Activated T-helper 1 cell treated with anti-CD3 and anti-CD28 coated beads, Interleukin-2, amount 50 U/mL, for 16 hours (primary cell): ENCODE measurements around the gene COL9A3.

ENCODE experiments used
- DNase-seq, 2 donors: peaks; one replicate each; pipeline ENCODE4 v3.0.0-alpha.2; 2020; ENCODE audit warnings: low read depth in 1 of 2, low spot score in 1 of 2

COL9A3 gene

DNA sequence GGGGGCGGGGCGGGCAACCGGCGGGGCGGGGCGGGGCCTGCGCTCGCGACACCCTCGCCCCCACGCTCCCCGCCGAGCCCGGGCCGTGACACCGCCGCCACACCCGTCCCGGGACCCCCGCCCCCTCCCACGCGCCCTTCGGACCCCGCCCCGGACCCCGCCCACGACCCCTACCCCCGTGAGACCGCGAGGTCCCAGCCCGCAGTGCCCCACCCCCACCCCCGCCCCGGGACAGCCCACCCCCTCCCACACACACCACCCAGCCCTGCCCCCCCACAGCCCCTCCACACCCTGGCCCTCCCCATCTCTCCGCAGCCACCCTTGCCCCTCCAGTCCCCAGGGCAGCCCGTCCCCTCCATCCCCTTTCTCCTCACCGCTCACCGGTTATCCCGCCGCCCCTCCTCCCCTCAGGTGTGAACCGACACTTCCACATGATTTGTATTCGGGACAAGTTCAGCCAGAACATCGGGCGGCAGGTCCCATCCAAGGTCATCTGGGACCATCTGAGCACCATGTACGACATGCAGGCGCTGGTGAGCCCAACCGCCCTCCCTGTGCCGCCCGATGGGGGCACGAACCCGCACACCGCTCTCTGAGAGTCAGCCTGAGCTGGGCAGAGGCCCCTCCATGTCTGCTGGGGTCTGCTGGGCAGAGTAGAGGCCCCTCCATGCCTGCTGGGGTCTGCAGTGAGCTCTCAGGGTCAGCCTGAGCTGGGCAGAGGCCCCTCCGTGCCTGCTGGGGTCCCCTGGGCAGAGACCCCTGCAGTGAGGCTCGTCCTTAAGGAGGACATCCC lies 20.0 kb upstream of the COL9A3 start:
- DNase-seq = no peak

DNA sequence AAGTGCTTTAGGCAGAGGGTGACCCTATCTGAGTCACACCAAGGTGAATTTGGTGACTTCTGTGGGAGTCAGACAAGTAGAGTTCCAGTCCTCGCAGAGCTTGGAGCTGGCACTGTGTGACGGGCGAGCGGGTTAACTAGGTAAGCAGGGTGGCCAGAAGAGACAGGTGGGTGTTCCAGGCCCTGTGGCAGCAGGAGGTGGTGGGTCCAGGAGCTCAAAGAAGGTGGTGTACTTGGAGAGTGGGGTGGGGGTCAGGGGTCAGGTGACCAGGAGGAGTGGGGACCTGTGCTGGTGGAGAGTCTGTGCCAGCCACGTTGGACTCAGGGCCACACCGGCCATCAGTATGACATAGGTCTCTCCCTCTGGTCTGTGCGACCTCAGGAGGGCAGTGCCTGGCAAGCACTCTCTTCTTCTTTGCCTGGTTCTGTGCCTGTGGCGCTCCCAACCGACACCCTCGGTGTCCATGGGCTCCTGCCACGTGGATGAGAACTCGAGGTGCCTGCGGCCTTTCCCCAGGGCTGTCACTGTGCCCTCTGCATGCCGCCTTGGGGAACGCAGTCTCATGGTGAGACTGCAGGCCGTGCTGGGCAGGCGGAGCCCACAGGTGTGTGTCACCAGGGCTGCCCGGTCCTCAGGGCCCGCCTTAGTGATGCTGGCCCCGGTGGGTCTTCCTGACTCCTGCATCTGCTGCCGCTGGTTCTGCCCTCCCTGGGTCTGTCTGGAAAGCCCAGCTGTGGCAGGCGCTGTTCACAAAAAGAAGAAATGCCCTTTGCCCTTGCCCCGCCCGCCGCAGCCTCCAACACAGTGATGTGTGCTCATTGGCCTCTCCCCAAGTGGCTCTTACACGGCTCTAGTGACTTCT lies 18.9 kb upstream of the COL9A3 start:
- DNase-seq = no peak

DNA sequence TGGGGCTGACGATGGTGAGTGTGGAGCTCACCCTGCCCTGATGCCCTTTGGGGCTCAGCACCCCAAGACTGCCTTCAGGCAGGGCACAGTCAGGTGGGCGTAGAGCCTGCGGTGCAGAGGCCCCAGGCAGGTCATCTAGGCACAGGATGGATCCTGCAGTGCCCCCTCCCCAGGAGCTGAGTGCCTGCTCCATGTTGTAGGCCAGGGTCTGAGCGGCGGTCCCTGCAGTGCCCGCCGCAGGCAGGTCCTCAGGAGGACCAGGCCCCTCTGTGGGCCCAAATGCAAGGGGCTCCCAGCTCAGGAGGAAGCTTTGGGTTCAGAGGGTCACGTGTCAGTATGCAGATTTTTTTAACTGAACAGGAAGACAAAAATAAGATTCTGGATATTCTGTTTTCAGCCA lies 17.8 kb upstream of the COL9A3 start:
- DNase-seq = no peak

DNA sequence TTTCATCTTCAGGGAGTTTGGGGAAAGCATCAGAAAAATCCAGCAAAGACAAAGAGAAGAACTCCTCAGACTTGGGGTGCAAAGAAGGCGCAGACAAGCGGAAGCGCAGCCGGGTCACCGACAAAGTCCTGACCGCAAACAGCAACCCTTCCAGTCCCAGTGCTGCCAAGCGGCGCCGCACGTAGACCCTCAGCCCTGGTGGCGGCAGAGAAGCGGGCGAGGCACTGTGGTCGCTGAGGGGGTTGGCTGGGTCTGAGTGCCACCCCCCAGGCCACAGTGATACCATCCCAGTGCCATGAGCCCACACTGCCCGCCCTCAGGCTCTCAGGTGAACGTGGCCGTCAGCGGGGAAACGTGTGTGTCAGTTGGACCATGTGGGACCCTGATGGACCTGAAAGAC lies 17.4 kb upstream of the COL9A3 start:
- no peak for DNase-seq

DNA sequence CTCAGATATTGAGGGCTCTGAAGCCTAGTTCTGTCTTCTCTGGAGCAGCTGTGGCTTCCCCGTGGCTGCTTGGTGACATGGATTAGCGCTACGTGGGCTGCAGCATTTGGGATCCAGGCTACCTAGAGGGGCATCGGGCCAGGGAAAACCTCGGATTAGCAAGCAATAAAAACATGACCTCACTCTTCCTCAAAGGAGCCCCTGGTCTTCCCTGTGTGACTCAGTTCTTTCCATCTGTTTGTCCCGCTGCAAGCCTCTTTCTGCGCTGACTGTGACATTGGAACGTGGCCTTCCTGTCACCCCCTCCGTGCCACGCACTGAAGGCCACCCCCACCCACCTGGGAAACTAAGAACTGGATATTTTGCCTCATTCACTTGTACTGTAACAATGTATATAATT lies 17.0 kb upstream of the COL9A3 start:
- DNase-seq = no peak

DNA sequence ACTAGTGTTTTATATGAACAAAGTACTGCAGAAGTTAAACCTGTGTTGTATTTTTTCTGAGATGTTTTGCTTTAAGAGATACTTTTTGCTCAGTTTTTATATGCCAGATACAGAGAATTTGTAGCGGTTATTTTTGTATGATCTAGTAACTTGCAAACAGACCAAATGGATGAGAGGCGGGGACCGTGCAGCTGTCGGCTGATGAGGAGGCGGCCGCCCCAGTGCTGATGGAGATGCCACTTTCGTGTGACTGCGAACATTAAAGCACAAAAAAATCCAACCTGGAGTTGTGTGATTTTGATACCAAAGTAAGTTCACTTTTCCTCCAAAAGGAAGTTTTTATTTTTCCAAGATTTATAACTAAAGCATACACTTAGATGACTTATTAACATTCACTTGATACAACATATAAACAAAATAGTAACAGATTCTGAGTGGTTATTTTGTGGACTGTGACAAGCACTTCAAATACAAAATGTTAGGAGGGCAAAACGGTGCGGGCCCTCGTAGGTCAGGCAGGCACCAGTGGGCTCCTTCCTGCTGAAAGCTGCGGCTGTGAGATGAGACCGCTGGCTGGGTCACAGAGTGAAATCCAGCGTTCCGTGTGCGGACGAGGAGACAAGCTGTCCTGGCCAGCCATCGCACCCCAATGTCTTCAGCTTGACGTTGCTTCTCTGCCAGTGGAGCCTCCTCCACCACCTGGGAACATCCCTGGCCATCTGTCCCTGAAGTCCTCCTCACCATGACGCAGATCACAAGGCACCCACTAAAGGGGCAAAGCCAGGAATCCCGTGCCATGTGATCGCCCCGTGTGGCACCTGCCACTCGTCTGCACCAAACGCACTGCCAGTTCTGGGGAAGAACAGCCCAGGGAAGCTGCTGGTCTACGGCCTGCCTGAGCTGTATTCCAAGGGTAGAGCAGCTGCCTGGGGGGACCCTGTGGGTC lies 16.3 kb upstream of the COL9A3 start:
- DNase-seq = no peak

DNA sequence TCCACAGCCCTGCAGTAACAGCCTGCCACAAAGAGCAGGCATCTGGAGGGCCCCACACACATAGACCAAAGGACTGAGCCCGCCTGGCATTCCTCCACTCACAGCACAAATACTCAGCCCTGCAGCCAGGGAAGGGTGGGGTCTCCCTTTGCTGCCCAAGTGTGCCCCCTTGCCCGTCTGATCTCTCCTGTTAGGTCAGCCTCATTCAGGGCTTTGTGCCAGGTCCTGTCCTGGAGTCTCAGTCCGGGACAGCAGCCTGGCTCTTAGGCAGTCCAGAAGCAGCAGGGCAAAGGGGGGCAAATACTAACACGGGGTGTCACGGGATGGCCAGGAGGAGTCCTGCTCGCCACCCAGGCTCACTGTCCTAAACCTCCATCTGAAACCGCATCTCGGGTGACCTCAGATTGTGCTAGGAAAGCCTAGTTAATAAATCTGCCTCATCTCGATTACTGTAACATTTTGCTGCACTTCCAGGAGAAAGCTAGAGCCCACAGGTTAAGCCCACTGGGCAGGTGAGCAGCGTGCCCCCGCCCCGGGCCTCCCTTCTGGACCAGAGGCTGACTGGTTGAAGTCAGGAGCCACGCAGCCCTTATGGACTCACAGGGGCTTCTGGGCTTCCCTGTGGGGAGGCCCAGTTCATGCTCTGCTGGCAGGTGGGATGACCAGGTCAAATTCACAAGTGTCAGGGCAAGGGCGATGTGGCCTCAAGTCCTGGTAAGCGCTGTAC lies 15.4 kb upstream of the COL9A3 start:
- DNase-seq = no peak

DNA sequence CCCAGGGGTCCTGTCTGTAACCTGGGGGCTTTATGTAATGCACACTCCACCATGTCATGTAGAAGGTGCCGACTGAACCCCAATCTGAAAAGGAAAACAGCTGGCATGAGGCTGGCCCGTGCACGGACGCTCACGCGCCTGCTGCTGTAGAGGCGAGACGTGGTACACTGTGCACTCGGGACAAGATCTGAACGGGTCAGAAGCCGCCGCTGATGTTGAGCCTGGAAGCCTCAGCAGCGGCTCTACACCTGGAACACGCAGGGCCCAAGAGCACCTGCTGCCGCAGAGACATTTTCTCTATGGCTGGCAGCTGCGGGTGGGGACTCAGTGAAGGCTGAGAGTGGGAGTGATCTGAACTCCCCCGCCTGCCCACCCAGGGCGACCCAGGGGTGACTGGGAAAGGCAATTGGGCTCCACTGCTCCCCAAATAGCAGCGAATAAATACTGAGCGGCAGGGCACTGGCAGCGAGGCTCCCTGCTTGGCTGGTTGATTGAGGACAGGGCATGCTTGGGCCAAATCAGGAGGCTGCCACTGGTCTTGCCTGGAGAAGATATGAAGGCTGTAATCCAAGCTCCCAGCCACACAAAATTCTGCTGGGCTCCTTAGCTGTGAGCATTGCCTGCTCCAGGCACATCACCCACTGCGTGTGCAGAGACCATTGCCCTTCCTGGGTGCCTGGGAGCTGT lies 14.7 kb upstream of the COL9A3 start:
- DNase-seq = no peak

DNA sequence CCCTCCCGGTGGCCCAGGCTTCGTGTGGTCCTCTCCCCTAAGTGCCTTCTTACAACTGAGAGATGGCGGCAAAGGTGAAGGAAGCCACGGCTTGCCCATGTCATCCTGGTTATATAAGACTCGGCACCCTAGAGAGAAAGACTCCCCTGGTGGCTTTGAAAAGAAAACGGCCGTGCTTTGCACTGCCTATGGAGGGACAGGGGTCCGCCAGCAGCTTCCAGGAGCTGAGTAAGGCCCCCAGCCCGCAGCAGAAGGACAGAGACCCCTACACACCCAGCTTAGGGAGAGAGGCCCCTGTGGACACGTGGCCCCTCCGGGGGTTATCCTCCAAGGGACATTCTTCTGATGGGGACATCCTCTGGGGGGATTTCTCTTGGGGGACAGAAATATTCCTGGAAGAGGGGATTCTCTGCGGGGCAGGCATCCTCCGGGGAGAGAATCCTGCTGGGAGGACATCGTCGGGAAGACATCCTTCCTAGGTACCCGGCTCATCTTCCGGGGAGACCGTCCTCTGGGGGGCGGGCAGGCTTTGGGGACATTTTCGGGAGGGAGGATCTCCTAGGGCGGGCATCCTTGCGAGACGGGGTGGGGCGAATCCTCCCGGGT lies 12.7 kb upstream of the COL9A3 start:
- DNase-seq = no peak

DNA sequence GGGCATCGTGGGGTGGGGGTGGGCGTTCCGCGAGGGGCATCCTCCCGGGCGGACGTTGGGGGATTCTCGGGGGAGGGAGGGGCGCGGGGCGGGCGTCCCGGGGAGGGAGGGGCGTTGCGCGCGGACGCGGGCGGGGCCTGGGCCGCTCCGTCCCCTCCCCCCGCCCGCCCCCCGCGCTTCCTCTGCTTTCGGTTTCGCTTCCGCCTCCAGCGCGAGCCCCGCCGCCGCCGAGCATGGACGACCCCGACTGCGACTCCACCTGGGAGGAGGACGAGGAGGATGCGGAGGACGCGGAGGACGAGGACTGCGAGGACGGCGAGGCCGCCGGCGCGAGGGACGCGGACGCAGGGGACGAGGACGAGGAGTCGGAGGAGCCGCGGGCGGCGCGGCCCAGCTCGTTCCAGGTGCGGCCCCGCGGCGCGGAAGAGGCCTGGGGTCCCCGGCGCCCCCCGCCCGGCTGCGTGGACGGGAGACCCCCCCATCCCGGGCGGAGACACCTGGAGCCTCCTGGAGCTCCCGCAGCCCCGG lies 12.2 kb upstream of the COL9A3 start, which contains the start of gene OGFR:
Gene OGFR (plus strand): TSS at position 209 of the 528 bp plus-strand sequence. CDS start 25 bp downstream, at position 234.
- peak; percentile 42 to 58 for DNase-seq

DNA sequence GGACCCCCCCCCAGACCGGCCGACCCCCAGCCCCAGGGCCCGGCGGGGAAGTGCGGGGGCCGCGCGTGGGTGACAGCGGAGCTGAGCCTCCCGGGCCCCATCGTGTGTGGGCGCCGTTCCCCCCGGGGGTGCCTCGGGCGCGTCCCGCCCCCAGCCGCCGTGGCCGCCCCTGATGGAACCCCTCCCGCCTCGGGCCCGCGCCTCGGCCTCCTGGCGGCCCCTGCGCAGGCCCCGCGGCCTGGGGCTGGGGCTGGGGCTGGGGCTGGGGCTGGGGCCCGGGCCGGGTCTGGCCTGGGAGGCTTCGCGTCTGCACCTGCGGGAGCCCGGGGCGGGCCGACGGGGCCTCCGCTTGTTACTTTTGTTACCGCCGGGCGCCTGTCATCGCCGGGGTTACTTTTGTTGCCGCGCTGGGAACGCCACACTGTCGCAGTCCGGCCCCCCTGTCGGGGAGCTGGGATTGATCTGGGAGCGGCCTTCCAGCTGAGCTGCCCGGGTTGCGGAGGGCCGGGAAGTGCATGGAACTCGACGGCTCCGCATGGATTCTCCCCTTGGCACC lies 11.6 kb upstream of the COL9A3 start:
- no peak for DNase-seq

DNA sequence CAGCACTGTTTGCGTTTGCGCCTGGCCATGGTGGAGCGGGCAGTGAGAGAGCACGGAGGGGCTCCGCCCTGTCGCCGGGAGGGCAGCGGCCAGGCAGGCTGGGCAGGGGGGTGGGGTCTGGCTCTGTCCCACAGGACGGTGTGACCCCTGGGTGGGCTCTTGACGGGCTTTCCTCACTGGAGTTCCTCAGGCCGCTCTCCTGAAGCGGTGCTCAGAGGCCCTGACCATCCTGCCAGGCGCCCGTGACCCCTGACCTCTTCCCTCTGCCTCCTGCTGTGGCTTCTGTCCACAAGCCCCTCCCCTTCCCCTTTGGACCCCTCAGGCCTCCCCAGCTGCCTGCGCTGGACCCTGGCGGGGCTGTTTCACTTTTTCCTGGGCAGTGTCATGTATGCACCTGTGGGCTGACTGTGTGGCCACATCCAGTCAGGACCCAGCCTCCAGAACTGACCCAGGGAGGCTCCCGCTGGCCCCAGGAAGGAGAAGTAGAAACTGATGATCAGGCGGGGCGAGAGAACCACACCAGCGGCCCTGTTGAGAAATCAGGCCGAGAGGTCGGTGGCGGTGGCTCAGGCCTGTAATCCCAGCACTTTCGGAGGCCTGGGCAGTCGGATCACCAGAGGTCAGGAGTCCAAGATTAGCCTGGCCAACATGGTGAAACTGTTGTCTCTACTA lies 11.0 kb upstream of the COL9A3 start:
- no peak for DNase-seq

DNA sequence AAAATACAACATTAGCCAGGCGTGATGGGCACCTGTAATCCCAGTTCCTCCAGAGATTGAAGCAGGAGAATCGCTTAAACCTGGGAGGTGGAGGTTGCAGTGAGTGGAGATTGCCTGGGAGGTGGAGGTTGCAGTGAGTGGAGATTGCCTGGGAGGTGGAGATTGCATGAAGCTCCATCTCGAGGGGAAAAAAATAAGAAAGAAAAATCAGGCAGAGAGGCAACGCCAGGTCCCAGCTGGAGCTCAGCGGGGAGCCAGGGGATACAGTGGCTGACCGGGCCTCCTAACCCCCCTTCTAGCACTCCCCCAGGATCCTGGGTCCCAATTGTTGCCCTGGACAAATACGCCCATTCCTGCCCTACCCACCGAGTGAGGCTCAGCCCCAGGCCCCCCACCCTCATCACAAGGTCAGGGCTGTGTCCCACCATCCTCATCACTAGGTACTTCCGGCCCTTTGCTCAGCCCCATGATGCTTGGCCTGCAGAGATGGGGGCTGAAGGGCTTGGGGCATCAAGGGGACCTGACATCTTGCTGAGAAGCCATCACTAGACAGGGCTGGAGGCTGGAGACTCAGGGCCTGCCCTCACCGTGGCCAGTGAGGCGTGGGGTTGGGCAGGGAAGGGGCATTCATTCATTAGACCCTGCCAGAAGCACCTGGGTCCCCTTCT lies 10.3 kb upstream of the COL9A3 start:
- no peak for DNase-seq

DNA sequence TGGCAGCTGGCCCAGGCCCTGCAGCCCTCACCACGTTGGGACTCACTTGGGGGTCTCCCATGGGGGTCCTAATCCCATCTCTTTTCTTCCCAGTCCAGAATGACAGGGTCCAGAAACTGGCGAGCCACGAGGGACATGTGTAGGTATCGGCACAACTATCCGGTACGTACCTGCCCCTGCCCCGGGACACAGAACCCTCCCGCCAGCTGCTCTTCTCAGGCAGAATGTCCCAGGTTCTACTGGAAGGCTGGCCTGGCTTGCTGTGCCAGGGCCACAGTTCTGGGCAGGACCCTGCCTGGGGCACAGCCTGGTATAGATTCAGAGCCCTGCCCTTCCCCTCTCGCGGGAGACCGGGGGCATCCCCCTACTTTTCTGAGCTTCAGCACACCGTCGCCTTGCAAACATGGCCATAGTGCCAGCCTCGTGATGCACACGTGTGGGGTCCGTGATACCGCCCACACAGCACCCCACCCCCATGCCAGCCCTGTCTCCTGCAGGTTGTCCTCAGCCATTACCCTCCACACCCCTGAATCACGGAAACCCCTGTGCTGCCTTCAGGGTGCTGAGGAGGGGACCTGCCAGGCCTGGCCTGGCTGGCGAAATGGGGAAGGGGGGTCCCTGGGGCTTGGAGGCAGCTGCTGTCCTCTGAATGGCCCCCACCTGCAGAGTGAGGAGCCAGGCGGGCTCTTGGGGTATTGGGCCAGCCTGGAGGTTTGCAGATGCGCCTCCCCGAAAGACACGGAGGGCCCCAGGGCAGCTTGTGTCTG lies 9.2 kb upstream of the COL9A3 start:
- DNase-seq = no peak

DNA sequence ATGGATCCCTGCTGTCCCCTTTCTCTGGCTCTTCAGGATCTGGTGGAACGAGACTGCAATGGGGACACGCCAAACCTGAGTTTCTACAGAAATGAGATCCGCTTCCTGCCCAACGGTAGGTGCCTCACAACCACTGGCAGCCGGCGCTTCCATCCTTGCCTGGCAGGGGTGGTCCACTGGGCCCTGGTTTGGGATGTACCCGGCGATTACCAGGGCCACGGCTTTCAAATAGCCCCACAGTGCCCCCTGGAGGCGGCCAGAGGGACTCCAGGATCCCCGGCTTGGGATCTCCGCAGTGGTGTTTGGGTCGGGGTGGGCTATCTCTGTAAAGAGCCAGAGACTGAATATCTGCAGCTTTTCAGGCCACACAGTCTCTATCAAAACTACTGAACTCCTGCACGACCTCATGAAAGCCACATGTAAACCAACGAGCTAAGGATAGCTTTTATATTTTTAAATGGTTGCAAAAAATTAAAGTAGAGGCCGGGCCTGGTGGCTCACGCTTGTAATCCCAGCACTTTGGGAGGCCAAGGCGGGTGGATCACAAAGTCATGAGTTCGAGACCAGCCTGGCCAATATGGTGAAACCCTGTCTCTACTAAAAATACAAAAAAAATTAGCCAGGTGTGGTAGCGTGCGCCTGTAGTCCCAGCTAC lies 8.5 kb upstream of the COL9A3 start:
- DNase-seq = peak; percentile 61 to 68
